Ascending aorta (tissue), 2 donors: ENCODE data around the gene MCCD1. TPM values are rescaled to one million over a fixed set of nuclear protein-coding genes. Genes with fewer than 3 reads are reported as not detected.

Experiments
- DNase-seq, 2 donors: peaks; one replicate each; pipeline ENCODE4 v3.0.0-alpha.2; 2019; ENCODE audit warnings: low spot score in 2 of 2
- H3K27ac ChIP-seq, 2 donors: fragments of 200-600 bp; sonication (generic); one replicate each; pipeline ENCODE4 v1.5.1; 2016 to 2017; ENCODE audit warnings: mild to moderate bottlenecking in 1 of 2
- H3K27me3 ChIP-seq: fragments of 200-600 bp; sonication (generic); one replicate; pipeline ENCODE4 v1.5.1; 2017
- H3K36me3 ChIP-seq, 2 donors: fragments of 200-600 bp; sonication (generic); one replicate each; pipeline ENCODE4 v1.5.1; 2016
- H3K4me1 ChIP-seq, 2 donors: fragments of 200-600 bp; sonication (generic); one replicate each; pipeline ENCODE4 v1.5.1; 2016 to 2017; ENCODE audit warnings: mild to moderate bottlenecking in 1 of 2
- H3K4me3 ChIP-seq, 2 donors: fragments of 200-600 bp; sonication (generic); one replicate each; pipeline ENCODE4 v1.5.1; 2016 to 2017; ENCODE audit warnings: mild to moderate bottlenecking in 1 of 2
- H3K9me3 ChIP-seq, 2 donors: fragments of 200-600 bp; sonication (generic); one replicate each; pipeline ENCODE4 v1.5.1; 2016
- intact Hi-C: fragments of 100-400 bp; cut with DNase I; formaldehyde crosslinking; loops from one replicate; pipeline ENCODE4 v1.15.1; 2023
- total RNA-seq: library from RNA; depleted of rRNA; stranded (reverse); fragments of >200 nt; gene quantifications from one replicate; pipeline ENCODE4 v1.1.0, GENCODE V29; 2016
- TF ChIP-seq, protein P1 (sequence below), 3 experiments: fragments of 200-600 bp in 2 of 3; fragments of 450-650 bp in 1 of 3; sonication (generic) in 2 of 3; IDR thresholded peaks; one replicate each; pipeline ENCODE4 v1.5.1; 2016 to 2019; ENCODE audit warnings: antibody characterized with exemption in 3 of 3, mild to moderate bottlenecking in 1 of 3, moderate library complexity in 1 of 3

MCCD1 gene, protein sequence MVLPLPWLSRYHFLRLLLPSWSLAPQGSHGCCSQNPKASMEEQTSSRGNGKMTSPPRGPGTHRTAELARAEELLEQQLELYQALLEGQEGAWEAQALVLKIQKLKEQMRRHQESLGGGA
- not detected for total RNA-seq

DNA sequence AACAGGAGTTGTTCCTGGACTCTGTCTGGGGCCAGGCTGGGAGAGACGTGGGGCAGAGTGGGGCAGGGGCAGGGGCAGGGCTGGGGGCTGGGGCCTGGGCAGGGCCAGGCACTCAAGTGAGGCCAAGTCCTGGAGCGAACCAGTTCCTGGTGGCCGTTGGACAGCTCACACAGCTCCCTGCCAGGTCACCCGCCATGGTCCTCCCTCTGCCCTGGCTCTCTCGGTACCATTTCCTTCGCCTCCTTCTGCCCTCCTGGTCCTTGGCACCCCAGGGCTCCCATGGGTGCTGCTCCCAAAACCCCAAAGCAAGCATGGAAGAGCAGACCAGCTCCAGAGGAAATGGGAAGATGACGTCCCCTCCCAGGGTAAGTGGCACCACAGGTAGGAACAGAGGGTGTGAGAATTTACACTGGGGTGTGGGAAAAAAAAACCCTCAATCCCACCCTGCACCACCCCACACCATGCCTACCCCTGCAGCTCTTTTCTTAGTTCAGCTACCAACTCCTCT lies at the start of gene MCCD1:
Gene MCCD1 (plus strand): TSS at position 142 of the 508 bp plus-strand sequence. CDS start 53 bp downstream, at position 195.
- intact Hi-C loops = loop anchor here (5.0 kb wide), 1 partner anchor 37 kb away; no protein-coding TSS in a partner anchor
- Histone ChIP-seq H3K4me1 (no peaks in the 10 kb centered on the region), H3K4me3 (no peak within 1 kb of the TSS), H3K36me3 (peaks cover 31 to 44% of the 10 kb centered on the region in 2 donors), H3K27ac (no peak within 1 kb of the TSS), H3K27me3 (no peaks in the 10 kb centered on the region), H3K9me3 (no peaks in the 10 kb centered on the region)
- TF ChIP-seq, protein P1, sequence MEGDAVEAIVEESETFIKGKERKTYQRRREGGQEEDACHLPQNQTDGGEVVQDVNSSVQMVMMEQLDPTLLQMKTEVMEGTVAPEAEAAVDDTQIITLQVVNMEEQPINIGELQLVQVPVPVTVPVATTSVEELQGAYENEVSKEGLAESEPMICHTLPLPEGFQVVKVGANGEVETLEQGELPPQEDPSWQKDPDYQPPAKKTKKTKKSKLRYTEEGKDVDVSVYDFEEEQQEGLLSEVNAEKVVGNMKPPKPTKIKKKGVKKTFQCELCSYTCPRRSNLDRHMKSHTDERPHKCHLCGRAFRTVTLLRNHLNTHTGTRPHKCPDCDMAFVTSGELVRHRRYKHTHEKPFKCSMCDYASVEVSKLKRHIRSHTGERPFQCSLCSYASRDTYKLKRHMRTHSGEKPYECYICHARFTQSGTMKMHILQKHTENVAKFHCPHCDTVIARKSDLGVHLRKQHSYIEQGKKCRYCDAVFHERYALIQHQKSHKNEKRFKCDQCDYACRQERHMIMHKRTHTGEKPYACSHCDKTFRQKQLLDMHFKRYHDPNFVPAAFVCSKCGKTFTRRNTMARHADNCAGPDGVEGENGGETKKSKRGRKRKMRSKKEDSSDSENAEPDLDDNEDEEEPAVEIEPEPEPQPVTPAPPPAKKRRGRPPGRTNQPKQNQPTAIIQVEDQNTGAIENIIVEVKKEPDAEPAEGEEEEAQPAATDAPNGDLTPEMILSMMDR (IDR thresholded peaks at IDR 0.05) = no peak
- no peak for DNase-seq

DNA sequence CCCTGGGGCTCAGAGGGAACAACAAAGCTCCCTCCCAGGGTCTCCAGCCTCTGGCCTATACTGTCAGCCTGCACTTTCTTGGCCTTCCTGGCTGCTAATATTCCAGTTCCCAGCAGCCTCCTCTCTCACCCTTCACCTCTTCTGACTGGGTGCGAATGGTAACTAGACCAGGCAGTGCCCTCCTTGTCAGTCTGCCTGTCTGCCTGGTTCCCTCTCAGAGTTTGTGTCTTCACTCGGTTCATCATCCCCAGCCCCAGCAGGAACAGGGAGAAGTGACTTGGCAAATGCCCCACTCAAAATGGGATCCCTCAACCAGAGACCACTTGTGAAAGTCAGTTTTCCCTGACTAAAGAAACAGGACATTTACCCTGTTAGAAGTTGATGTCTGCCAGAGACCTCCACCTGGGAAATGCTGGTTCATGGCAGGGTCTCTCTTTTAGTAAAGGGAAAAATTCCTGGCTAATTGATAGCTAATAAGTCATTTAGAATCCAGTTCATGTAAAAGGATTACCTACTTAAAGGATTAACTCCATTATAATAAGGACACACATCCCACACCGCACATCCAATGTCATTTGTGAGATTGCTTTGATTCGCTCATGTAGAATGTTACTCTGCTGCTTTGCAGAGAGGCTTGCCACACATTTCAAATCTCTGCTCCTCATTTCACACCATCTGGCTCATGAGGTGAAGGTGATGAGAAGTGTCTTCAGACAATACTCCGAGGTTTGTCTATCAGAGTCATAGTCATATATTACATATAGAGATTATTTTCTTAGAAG lies 49.4 kb upstream of the MCCD1 start:
- no peaks in the 10 kb centered on the region for H3K27me3 ChIP-seq
- no peak overlapping the region for H3K27ac ChIP-seq
- TF ChIP-seq, protein P1 (IDR thresholded peaks at IDR 0.05) = no peak
- intact Hi-C loops = no loop called here
- H3K36me3 ChIP-seq = no peaks in the 10 kb centered on the region
- H3K4me3 ChIP-seq = no peak overlapping the region
- H3K9me3 ChIP-seq = no peaks in the 10 kb centered on the region
- H3K4me1 ChIP-seq = no peaks in the 10 kb centered on the region
- DNase-seq = peak in 1 of 2 donors; percentile 52

DNA sequence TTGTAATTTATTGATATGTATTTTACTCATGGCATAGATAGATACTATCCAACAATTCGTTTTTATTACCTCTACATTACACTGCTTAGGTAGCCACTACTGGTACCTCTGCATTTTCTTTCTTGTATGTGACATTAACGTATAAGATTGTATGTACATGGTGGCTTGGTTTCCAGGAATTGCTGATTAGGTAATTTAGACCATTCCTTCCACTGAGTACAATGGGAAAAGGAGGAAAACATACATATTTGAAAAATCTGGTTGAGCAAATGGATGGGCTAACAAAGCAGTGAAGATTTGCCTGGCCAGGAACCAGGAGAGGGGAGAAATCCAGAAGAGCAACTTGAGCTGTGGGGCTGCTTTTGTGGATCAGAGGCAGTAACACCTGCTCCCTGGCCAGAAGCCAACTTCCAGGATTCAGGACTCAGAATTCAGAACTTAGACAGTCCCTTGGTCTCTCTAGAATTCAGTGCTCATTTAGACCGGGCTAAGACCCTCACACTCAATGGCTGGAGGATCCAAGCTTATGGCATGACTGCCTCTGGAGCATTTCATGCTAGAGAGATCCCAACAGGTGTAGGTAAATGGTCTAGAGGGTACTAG lies 48.7 kb upstream of the MCCD1 start:
- intact Hi-C loops = no loop called here
- H3K4me3 ChIP-seq = no peak overlapping the region
- no peak for DNase-seq
- H3K27ac ChIP-seq = no peak overlapping the region
- H3K36me3 ChIP-seq = no peaks in the 10 kb centered on the region
- H3K9me3 ChIP-seq = no peaks in the 10 kb centered on the region
- TF ChIP-seq, protein P1 (IDR thresholded peaks at IDR 0.05) = no peak
- H3K4me1 ChIP-seq = no peaks in the 10 kb centered on the region
- no peaks in the 10 kb centered on the region for H3K27me3 ChIP-seq

DNA sequence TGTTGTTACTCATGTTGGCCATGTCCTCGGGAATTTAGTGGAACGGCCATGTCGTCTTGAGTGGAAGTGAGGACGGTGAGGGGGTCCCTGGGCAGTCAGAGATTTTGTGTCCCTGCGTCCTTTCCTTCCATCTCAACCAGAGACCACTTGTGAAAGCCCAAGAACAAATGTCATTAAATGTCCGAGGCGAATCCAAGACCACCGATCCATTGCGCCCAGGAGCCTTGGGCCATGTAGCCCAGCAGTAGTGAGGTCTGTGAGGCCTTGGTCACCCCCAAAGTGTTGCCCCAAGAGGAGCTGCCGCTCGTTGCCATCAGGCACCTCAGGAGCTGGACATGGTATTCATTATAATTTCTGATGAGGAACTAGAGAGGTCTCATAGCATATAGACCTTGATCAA lies 48.2 kb upstream of the MCCD1 start:
- no peaks in the 10 kb centered on the region for H3K4me1 ChIP-seq
- peak in 1 of 2 donors; percentile 52 for DNase-seq
- no peaks in the 10 kb centered on the region for H3K9me3 ChIP-seq
- no peaks in the 10 kb centered on the region for H3K27me3 ChIP-seq
- intact Hi-C loops = no loop called here
- H3K4me3 ChIP-seq = no peak overlapping the region
- H3K36me3 ChIP-seq = no peaks in the 10 kb centered on the region
- H3K27ac ChIP-seq = no peak overlapping the region
- TF ChIP-seq, protein P1 (IDR thresholded peaks at IDR 0.05) = no peak

DNA sequence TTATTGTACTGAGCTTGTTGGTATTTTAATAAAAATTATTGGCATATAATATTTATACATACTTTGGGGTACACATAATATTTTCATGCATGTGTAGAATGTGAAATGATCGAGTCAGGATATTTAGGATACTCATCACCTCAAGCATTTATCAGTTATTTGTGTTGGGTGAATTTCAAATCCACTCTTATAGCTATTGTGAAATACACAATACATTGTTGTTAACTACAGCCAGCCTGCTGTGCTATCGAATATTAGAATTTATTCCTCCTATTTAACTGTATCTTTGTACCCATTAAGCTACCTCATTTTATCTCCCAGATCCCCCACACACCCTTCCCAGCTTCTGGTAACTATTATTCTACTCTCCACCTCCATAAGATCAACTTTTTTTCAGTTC lies 45.4 kb upstream of the MCCD1 start:
- DNase-seq = no peak
- Histone ChIP-seq H3K27ac (no peak overlapping the region), H3K4me1 (no peaks in the 10 kb centered on the region), H3K9me3 (no peaks in the 10 kb centered on the region), H3K4me3 (no peak overlapping the region), H3K36me3 (no peaks in the 10 kb centered on the region), H3K27me3 (no peaks in the 10 kb centered on the region)
- TF ChIP-seq, protein P1 (IDR thresholded peaks at IDR 0.05) = no peak
- intact Hi-C loops = no loop called here
